H9 (cell line): ENCODE results near the gene ATRNL1. TPM values are rescaled to one million over a fixed set of nuclear protein-coding genes. Genes with fewer than 3 reads are reported as not detected.

Experiments
- DNase-seq: peaks from one replicate; pipeline ENCODE4 v3.0.0-alpha.2; 2017
- H2AFZ ChIP-seq: one replicate; pipeline ENCODE4 v1.6.1; 2013; ENCODE audit warnings: mild to moderate bottlenecking, low read length, control low read depth, moderate library complexity
- H2AK5ac ChIP-seq: 2 replicates; pipeline ENCODE4 v1.6.1; 2013; ENCODE audit warnings: low read length, control low read depth, mixed read lengths; ENCODE audit not compliant: insufficient read length
- H2BK120ac ChIP-seq: one replicate; pipeline ENCODE4 v1.6.1; 2013; ENCODE audit warnings: low read depth, mild to moderate bottlenecking, low read length, control low read depth, inconsistent platforms; ENCODE audit not compliant: poor library complexity, severe bottlenecking
- H2BK12ac ChIP-seq: 2 replicates; pipeline ENCODE4 v1.6.1; 2013; ENCODE audit warnings: low read length, control low read depth, mixed read lengths, low read depth; ENCODE audit not compliant: insufficient read length
- H2BK15ac ChIP-seq: 2 replicates; pipeline ENCODE4 v1.6.1; 2013; ENCODE audit warnings: low read depth, low read length, control low read depth
- H2BK20ac ChIP-seq: one replicate; pipeline ENCODE4 v1.6.1; 2013; ENCODE audit warnings: low read depth, mild to moderate bottlenecking, low read length, control low read depth, inconsistent platforms; ENCODE audit not compliant: poor library complexity, severe bottlenecking
- H2BK5ac ChIP-seq: 2 replicates; pipeline ENCODE4 v1.6.1; 2013; ENCODE audit warnings: low read length, control low read depth, mixed read lengths; ENCODE audit not compliant: insufficient read length
- H3K14ac ChIP-seq: 2 replicates; pipeline ENCODE4 v1.6.1; 2013; ENCODE audit warnings: low read length, control low read depth; ENCODE audit not compliant: insufficient read depth
- H3K18ac ChIP-seq: 2 replicates; pipeline ENCODE4 v1.6.1; 2013; ENCODE audit warnings: low read depth, mild to moderate bottlenecking, mixed read lengths, low read length, control low read depth; ENCODE audit not compliant: insufficient read length
- H3K23ac ChIP-seq: 2 replicates; pipeline ENCODE4 v1.6.1; 2013; ENCODE audit warnings: low read length, control low read depth, mixed read lengths, low read depth; ENCODE audit not compliant: insufficient read length
- H3K23me2 ChIP-seq: 2 replicates; pipeline ENCODE4 v1.6.1; 2013; ENCODE audit warnings: low read depth, mild to moderate bottlenecking, mixed read lengths, low read length, control low read depth; ENCODE audit not compliant: insufficient read length, poor library complexity, severe bottlenecking
- H3K27ac ChIP-seq: 2 replicates; pipeline ENCODE4 v1.5.1; 2013; ENCODE audit warnings: low read length, control low read depth, mixed read lengths, low read depth; ENCODE audit not compliant: insufficient read length
- H3K27me3 ChIP-seq: 2 replicates; pipeline ENCODE4 v1.6.1; 2013; ENCODE audit warnings: low read length, control low read depth, inconsistent platforms; ENCODE audit not compliant: insufficient read depth
- H3K4ac ChIP-seq: 2 replicates; pipeline ENCODE4 v1.6.1; 2013; ENCODE audit warnings: low read depth, mild to moderate bottlenecking, control low read depth, inconsistent platforms, low read length, moderate library complexity
- H3K4me1 ChIP-seq: 2 replicates; pipeline ENCODE4 v1.6.1; 2013; ENCODE audit warnings: low read length, control low read depth, inconsistent platforms; ENCODE audit not compliant: insufficient read depth
- H3K4me2 ChIP-seq: 2 replicates; pipeline ENCODE4 v1.6.1; 2013; ENCODE audit warnings: low read length, control low read depth, mixed read lengths; ENCODE audit not compliant: insufficient read length, insufficient read depth
- H3K56ac ChIP-seq: 2 replicates; pipeline ENCODE4 v1.6.1; 2013; ENCODE audit warnings: low read depth, mild to moderate bottlenecking, mixed read lengths, low read length, control low read depth; ENCODE audit not compliant: insufficient read length
- H3K79me1 ChIP-seq: 2 replicates; pipeline ENCODE4 v1.6.1; 2013; ENCODE audit warnings: low read depth, mild to moderate bottlenecking, moderate library complexity, low read length, control low read depth, inconsistent platforms; ENCODE audit not compliant: insufficient read depth, poor library complexity, severe bottlenecking
- H3K79me2 ChIP-seq: 2 replicates; pipeline ENCODE4 v1.6.1; 2013; ENCODE audit warnings: low read length, control low read depth, inconsistent platforms; ENCODE audit not compliant: insufficient read depth
- H3K9ac ChIP-seq: 2 replicates; pipeline ENCODE4 v1.6.1; 2013; ENCODE audit warnings: low read length, control low read depth, mixed read lengths; ENCODE audit not compliant: insufficient read length; ENCODE audit errors: extremely low read depth
- H3K9me3 ChIP-seq: one replicate; pipeline ENCODE4 v1.6.1; 2013; ENCODE audit warnings: low read depth, low read length, inconsistent platforms; ENCODE audit not compliant: control insufficient read depth
- H3T11ph ChIP-seq: one replicate; pipeline ENCODE4 v1.6.1; 2013; ENCODE audit warnings: mild to moderate bottlenecking, low read length, control low read depth, inconsistent platforms
- H4K20me1 ChIP-seq: one replicate; pipeline ENCODE4 v1.6.1; 2013; ENCODE audit not compliant: control insufficient read depth, insufficient read length, insufficient read depth
- H4K5ac ChIP-seq: 2 replicates; pipeline ENCODE4 v1.6.1; 2013; ENCODE audit warnings: low read depth, mild to moderate bottlenecking, mixed read lengths, low read length, control low read depth; ENCODE audit not compliant: insufficient read length
- H4K8ac ChIP-seq: replicated peaks from 2 replicates; pipeline ENCODE4 v1.6.1; 2013; ENCODE audit warnings: low read length, control low read depth, mixed read lengths, low read depth; ENCODE audit not compliant: insufficient read length
- H4K91ac ChIP-seq: 2 replicates; pipeline ENCODE4 v1.6.1; 2013; ENCODE audit warnings: low read depth, mild to moderate bottlenecking, moderate library complexity, mixed read lengths, low read length, control low read depth; ENCODE audit not compliant: insufficient read length
- H3K27ac Mint-ChIP-seq, 3 experiments: 2 replicates in 2 of 3; 3 replicates in 1 of 3; pipeline ENCODE4 v1.8.0; 2020 to 2021; ENCODE audit warnings: mixed read lengths in 3 of 3, mild to moderate bottlenecking in 1 of 3, moderate library complexity in 1 of 3
- H3K27me3 Mint-ChIP-seq: 2 replicates; pipeline ENCODE4 v1.8.0; 2021; ENCODE audit warnings: low read depth, mild to moderate bottlenecking, moderate library complexity, mixed read lengths
- H3K36me3 Mint-ChIP-seq, 3 experiments: 2 replicates in 2 of 3; 3 replicates in 1 of 3; pipeline ENCODE4 v1.8.0; 2020 to 2021; ENCODE audit warnings: low read depth in 3 of 3, mixed read lengths in 3 of 3; ENCODE audit not compliant: insufficient read depth in 1 of 3
- H3K4me1 Mint-ChIP-seq, 2 experiments: 2 replicates each; pipeline ENCODE4 v1.8.0; 2020; ENCODE audit warnings: mixed read lengths in 2 of 2
- H3K4me3 Mint-ChIP-seq, 2 experiments: 2 replicates in 1 of 2; 3 replicates in 1 of 2; pipeline ENCODE4 v1.8.0; 2020 to 2021; ENCODE audit warnings: mild to moderate bottlenecking in 2 of 2, mixed read lengths in 2 of 2, moderate library complexity in 1 of 2
- H3K9me3 Mint-ChIP-seq, 2 experiments: 2 replicates in 1 of 2; 3 replicates in 1 of 2; pipeline ENCODE4 v1.8.0; 2020; ENCODE audit warnings: mild to moderate bottlenecking in 2 of 2, mixed read lengths in 2 of 2, moderate library complexity in 1 of 2
- WGBS: extraction: QIAGEN DNeasy Blood & Tissue Kit; methylation state at CpG from one replicate; pipeline ENCODE4 v1.1.7; 2013; ENCODE audit warnings: missing lambda C conversion rate, low lambda C conversion rate, mixed read lengths; ENCODE audit not compliant: insufficient read length; ENCODE audit errors: extremely low coverage; 5-methylcytosine and 5-hydroxymethylcytosine counted together
- total RNA-seq: library from RNA; stranded (reverse); gene quantifications from 2 replicates; pipeline ENCODE4 v1.2.1, GENCODE V29; 2021
- TF ChIP-seq, protein P1 (sequence below): fragments of 200-600 bp; sonication (generic); conservative IDR thresholded peaks from 3 replicates; pipeline ENCODE4 v1.8.0; 2021; ENCODE audit warnings: antibody characterized with exemption, mild to moderate bottlenecking

ATRNL1 gene
- total RNA-seq, 1 experiment from 2014 or later = 9.2 TPM

DNA sequence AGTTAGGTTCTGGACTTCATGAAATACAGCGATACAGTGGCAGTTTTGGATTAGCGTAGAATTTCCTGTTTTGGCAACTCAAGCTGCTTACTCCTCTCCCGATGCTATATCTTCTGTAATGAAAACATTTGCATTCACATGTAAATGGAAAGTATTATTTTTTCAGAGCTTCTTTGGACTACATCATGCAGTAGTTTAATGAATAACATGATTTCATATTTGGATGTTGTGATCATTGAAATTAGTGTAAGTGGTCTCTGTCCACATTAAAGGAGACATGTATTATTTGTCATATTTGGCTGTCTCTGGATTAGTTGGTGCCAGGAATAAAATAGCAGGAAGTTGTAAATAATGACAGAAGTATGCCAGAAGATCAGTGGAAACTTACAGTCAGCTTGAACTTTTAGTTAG is 848.2 kb downstream of the ATRNL1 start:
- H3K27ac ChIP-seq = no peak overlapping the region

More for the DNA sequence above, 848.2 kb downstream of the ATRNL1 start:
- no peak overlapping the region for H3K23ac ChIP-seq
- WGBS = no CpG with 5 or more reads among the region's 3 CpGs
- no peaks in the 10 kb centered on the region for H3K27me3 ChIP-seq
- H2BK15ac ChIP-seq = no peak overlapping the region
- no peak overlapping the region for H2BK20ac ChIP-seq
- H3K9me3 ChIP-seq = no peaks in the 10 kb centered on the region
- no peak overlapping the region for H2BK5ac ChIP-seq
- no peak overlapping the region for H3K4me2 ChIP-seq
- Mint-ChIP-seq H3K27ac (no peak overlapping the region), H3K36me3 (no peaks in the 10 kb centered on the region), H3K9me3 (no peaks in the 10 kb centered on the region), H3K27me3 (no peaks in the 10 kb centered on the region), H3K4me3 (no peak overlapping the region), H3K4me1 (0 out of 4 replicates have a peak, but pooled peaks cover 2 to 6% of the 10 kb centered on the region in 2 experiments)
- TF ChIP-seq, protein P1, sequence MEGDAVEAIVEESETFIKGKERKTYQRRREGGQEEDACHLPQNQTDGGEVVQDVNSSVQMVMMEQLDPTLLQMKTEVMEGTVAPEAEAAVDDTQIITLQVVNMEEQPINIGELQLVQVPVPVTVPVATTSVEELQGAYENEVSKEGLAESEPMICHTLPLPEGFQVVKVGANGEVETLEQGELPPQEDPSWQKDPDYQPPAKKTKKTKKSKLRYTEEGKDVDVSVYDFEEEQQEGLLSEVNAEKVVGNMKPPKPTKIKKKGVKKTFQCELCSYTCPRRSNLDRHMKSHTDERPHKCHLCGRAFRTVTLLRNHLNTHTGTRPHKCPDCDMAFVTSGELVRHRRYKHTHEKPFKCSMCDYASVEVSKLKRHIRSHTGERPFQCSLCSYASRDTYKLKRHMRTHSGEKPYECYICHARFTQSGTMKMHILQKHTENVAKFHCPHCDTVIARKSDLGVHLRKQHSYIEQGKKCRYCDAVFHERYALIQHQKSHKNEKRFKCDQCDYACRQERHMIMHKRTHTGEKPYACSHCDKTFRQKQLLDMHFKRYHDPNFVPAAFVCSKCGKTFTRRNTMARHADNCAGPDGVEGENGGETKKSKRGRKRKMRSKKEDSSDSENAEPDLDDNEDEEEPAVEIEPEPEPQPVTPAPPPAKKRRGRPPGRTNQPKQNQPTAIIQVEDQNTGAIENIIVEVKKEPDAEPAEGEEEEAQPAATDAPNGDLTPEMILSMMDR = no peak
- H2BK120ac ChIP-seq = no peak overlapping the region
- no peak overlapping the region for H3K9ac ChIP-seq
- no peak overlapping the region for H3K18ac ChIP-seq
- H3K23me2 ChIP-seq = no peaks in the 10 kb centered on the region
- no peaks in the 10 kb centered on the region for H3K4me1 ChIP-seq
- H4K5ac ChIP-seq = no peak overlapping the region
- no peaks in the 10 kb centered on the region for H3K79me1 ChIP-seq
- DNase-seq = no peak
- no peaks in the 10 kb centered on the region for H3K79me2 ChIP-seq
- H2AK5ac ChIP-seq = no peak overlapping the region
- H4K8ac ChIP-seq = no peak overlapping the region
- H3K4ac ChIP-seq = no peak overlapping the region
- H2BK12ac ChIP-seq = no peak overlapping the region
- no peak overlapping the region for H2AFZ ChIP-seq
- no peak overlapping the region for H3T11ph ChIP-seq
- H4K20me1 ChIP-seq = no peaks in the 10 kb centered on the region
- no peak overlapping the region for H3K56ac ChIP-seq
- H3K14ac ChIP-seq = no peak overlapping the region
- no peak overlapping the region for H4K91ac ChIP-seq
